Measurements from ENCODE around the gene SPOUT1.

SPOUT1 gene

GRCh38 chr9:128770286-128771030 is 59.1 kb downstream of the SPOUT1 start:
- no peak for DNase-seq

Data from SIG-M5 (cell line).